HG02623 (cell line): Measurements from ENCODE around the gene PDCD1.
"Not testable (repeated sequence)": the region's sequence is repeated elsewhere in the genome, so short reads cannot be mapped to it uniquely, and the experiment has no call there.

Experiments
- ATAC-seq: cut with Tn5 transposase; IDR thresholded peaks from one replicate; pipeline ENCODE4 v1.9.1; 2021; ENCODE audit warnings: moderate library complexity; ENCODE audit not compliant: unreplicated experiment

PDCD1 gene

GRCh38 chr2:241802421-241803318, 56.0 kb downstream of the PDCD1 start:
- no peak for ATAC-seq

DNA sequence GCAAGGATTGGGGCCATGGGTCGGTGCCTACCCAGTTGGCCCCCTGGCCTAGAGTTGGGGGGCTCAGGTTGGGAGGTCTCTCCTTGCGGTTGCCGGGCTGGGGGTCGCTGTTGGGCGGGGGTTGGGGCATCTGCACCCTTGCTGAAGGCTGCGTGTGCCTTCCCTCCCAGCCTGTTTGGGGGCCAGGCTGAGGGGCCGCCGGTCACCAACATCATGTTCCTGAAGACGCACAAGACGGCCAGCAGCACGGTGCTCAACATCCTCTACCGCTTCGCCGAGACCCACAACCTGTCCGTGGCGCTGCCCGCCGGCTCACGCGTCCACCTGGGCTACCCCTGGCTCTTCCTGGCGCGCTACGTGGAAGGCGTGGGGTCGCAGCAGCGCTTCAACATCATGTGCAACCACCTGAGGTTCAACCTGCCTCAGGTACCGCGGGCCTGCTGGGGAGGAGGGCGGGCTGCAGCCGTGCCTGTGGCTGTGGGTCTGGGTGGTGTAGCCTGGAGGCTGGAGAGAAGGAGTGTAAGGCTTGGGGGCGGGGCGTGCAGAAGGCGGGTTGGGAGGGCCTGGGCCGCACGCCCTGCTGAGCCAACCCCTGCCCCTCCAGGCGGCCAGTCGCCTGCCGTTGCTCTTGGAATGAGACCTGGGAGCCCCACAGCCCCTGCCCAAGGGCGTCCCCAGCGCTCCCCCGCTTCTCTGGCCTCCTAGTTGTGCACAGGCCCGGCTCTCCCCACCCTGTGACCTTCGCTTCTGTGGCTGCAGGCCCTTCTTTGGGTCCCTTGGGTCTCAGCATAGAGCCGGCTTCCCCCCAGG, 56.9 kb downstream of the PDCD1 start:
- no peak for ATAC-seq

DNA sequence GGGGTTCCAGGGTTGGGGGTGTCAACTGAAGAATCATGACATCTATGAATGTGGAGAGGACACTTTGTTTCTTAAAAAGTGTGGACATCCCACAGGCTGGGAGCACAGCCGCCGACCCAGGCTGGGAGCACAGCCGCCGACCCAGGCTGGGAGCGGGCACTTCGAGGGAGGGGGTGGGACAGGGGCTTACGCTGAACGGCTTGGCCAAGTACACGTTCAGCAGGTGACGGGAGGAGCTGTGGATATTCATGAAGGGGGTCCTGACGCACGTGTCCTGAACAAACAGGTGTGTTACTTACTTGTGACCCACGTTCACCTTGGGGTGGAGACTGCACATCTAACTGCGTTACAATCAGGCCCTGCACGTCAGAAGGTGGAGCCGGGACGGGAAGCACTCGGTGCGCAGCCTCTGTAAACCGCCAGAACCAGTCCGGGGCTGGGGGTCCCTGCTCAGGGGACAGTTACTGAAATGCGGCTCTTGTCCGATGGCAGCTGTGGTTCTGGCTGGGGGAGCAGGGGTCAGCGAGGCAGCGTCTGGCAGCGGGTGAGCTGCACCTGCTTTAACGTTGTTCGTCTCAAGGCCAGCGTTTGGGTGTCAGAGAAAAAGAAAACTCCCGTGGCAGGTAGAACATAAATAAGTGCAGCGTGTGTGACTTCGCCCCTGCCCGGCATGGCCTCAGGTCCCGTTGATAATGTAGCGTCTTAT, 58.3 kb downstream of the PDCD1 start:
- not testable (repeated sequence) for ATAC-seq
